NB4 (cell line): Measurements from ENCODE around the gene DGLUCY.

ENCODE experiments used
- CTCF ChIP-seq: IDR thresholded peaks from one replicate; pipeline ENCODE4 v1.5.1; 2012; ENCODE audit warnings: low read depth, low read length
- MAX ChIP-seq: IDR thresholded peaks from 2 replicates; pipeline ENCODE4 v1.6.1; 2011; ENCODE audit warnings: low read depth, low read length
- MYC ChIP-seq: IDR thresholded peaks from 2 replicates; pipeline ENCODE4 v1.6.1; 2011; ENCODE audit warnings: low read depth, low read length

GRCh38 chr14:91258011-91258618, 144.2 kb downstream of the DGLUCY start:
- no peak for TF ChIP-seq CTCF
- no peak for TF ChIP-seq MYC
- no peak for TF ChIP-seq MAX
